ENCODE results near the gene POLR2L.

POLR2L gene

DNA sequence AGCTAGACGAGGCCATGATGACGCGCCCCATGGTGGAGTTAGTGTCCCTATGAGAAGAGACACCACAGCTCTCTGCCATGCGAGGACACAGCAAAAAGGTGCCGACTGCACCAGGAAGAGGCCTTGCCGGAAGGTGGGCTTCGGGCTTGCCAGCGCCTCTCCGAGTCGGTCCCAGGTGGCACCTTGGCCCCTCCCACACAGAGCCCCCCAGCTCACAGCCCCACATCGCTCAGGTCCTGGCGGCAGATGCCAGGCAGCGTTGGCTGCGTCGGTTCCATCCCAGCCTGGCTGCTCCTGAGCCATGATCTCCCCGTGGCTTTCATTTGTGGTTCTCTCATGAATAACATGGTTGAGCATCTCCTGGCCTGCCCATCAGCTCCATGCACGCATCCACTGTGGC, 44.2 kb upstream of the POLR2L start:
- no peak for ATAC-seq
- no peak for TF ChIP-seq TOX (CRISPR knock-in tag; IDR thresholded peaks at IDR 0.05; ENCODE audit: borderline replicate concordance)

DNA sequence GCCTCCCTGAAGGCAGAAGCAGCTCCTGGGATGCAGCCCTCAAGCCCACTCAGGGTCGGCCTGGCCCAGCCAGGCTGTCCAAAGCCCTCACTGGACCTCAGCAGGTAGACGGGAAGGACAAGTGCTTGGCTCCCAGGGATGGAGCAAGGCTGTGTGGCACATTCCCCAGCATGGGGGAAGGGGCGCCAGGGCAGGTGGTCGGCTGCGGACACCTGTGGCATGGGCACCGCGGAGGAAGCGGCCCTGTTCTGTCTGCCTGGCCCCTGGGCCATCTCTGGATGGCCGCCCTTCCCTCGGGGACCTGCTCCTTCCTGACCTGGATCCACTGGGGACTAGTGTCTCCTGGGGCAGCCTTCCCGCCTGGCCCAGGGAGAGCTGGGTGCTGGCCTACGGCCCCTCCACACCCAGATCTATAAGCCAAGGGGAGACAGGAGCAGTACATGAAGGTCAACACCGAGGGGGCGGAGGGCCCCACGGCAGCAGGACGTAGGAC, 42.3 kb upstream of the POLR2L start:
- TF ChIP-seq, protein P1, sequence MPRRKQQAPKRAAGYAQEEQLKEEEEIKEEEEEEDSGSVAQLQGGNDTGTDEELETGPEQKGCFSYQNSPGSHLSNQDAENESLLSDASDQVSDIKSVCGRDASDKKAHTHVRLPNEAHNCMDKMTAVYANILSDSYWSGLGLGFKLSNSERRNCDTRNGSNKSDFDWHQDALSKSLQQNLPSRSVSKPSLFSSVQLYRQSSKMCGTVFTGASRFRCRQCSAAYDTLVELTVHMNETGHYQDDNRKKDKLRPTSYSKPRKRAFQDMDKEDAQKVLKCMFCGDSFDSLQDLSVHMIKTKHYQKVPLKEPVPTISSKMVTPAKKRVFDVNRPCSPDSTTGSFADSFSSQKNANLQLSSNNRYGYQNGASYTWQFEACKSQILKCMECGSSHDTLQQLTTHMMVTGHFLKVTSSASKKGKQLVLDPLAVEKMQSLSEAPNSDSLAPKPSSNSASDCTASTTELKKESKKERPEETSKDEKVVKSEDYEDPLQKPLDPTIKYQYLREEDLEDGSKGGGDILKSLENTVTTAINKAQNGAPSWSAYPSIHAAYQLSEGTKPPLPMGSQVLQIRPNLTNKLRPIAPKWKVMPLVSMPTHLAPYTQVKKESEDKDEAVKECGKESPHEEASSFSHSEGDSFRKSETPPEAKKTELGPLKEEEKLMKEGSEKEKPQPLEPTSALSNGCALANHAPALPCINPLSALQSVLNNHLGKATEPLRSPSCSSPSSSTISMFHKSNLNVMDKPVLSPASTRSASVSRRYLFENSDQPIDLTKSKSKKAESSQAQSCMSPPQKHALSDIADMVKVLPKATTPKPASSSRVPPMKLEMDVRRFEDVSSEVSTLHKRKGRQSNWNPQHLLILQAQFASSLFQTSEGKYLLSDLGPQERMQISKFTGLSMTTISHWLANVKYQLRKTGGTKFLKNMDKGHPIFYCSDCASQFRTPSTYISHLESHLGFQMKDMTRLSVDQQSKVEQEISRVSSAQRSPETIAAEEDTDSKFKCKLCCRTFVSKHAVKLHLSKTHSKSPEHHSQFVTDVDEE (CRISPR knock-in tag; IDR thresholded peaks at IDR 0.05), result no peak
- no peak for TF ChIP-seq PPARA (CRISPR knock-in tag; IDR thresholded peaks at IDR 0.05; ENCODE audit: borderline replicate concordance)
- TF ChIP-seq, protein P2, sequence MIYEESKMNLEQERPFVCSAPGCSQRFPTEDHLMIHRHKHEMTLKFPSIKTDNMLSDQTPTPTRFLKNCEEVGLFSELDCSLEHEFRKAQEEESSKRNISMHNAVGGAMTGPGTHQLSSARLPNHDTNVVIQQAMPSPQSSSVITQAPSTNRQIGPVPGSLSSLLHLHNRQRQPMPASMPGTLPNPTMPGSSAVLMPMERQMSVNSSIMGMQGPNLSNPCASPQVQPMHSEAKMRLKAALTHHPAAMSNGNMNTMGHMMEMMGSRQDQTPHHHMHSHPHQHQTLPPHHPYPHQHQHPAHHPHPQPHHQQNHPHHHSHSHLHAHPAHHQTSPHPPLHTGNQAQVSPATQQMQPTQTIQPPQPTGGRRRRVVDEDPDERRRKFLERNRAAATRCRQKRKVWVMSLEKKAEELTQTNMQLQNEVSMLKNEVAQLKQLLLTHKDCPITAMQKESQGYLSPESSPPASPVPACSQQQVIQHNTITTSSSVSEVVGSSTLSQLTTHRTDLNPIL (CRISPR knock-in tag; IDR thresholded peaks at IDR 0.05; ENCODE audit: low read depth), result no peak
- TF ChIP-seq, protein P3, sequence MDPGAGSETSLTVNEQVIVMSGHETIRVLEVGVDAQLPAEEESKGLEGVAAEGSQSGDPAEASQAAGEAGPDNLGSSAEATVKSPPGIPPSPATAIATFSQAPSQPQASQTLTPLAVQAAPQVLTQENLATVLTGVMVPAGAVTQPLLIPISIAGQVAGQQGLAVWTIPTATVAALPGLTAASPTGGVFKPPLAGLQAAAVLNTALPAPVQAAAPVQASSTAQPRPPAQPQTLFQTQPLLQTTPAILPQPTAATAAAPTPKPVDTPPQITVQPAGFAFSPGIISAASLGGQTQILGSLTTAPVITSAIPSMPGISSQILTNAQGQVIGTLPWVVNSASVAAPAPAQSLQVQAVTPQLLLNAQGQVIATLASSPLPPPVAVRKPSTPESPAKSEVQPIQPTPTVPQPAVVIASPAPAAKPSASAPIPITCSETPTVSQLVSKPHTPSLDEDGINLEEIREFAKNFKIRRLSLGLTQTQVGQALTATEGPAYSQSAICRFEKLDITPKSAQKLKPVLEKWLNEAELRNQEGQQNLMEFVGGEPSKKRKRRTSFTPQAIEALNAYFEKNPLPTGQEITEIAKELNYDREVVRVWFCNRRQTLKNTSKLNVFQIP (CRISPR knock-in tag; IDR thresholded peaks at IDR 0.05; ENCODE audit: borderline replicate concordance, low read depth), result no peak
- TF ChIP-seq, protein P4, sequence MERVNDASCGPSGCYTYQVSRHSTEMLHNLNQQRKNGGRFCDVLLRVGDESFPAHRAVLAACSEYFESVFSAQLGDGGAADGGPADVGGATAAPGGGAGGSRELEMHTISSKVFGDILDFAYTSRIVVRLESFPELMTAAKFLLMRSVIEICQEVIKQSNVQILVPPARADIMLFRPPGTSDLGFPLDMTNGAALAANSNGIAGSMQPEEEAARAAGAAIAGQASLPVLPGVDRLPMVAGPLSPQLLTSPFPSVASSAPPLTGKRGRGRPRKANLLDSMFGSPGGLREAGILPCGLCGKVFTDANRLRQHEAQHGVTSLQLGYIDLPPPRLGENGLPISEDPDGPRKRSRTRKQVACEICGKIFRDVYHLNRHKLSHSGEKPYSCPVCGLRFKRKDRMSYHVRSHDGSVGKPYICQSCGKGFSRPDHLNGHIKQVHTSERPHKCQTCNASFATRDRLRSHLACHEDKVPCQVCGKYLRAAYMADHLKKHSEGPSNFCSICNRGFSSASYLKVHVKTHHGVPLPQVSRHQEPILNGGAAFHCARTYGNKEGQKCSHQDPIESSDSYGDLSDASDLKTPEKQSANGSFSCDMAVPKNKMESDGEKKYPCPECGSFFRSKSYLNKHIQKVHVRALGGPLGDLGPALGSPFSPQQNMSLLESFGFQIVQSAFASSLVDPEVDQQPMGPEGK (CRISPR knock-in tag; IDR thresholded peaks at IDR 0.05; ENCODE audit: borderline replicate concordance), result no peak
- TF ChIP-seq OSR1 (CRISPR knock-in tag; IDR thresholded peaks at IDR 0.05), result no peak
- TF ChIP-seq ZFP3 (CRISPR knock-in tag; IDR thresholded peaks at IDR 0.05), result no peak
- TF ChIP-seq SNAI2 (CRISPR knock-in tag; IDR thresholded peaks at IDR 0.05), result no peak
- no peak for TF ChIP-seq TCF4 (CRISPR knock-in tag; IDR thresholded peaks at IDR 0.05; ENCODE audit: borderline replicate concordance)
- TF ChIP-seq TOX (CRISPR knock-in tag; IDR thresholded peaks at IDR 0.05; ENCODE audit: borderline replicate concordance), result no peak
- no peak for TF ChIP-seq ESRRG (CRISPR knock-in tag; IDR thresholded peaks at IDR 0.05)
- no peak for TF ChIP-seq ZNF70 (CRISPR knock-in tag; IDR thresholded peaks at IDR 0.05)
- no peak for TF ChIP-seq GLIS3 (CRISPR knock-in tag; IDR thresholded peaks at IDR 0.05)
- TF ChIP-seq RARB (CRISPR knock-in tag; IDR thresholded peaks at IDR 0.05), result no peak
- no peak for TF ChIP-seq ZC3H10 (CRISPR knock-in tag; IDR thresholded peaks at IDR 0.05)
- no peak for TF ChIP-seq ARNTL (CRISPR knock-in tag; IDR thresholded peaks at IDR 0.05; ENCODE audit: borderline replicate concordance, low read depth)
- no peak for TF ChIP-seq ZFP30 (CRISPR knock-in tag; IDR thresholded peaks at IDR 0.05)
- no peak for TF ChIP-seq BACH2 (CRISPR knock-in tag; IDR thresholded peaks at IDR 0.05; ENCODE audit: borderline replicate concordance)
- ATAC-seq, result no peak

DNA sequence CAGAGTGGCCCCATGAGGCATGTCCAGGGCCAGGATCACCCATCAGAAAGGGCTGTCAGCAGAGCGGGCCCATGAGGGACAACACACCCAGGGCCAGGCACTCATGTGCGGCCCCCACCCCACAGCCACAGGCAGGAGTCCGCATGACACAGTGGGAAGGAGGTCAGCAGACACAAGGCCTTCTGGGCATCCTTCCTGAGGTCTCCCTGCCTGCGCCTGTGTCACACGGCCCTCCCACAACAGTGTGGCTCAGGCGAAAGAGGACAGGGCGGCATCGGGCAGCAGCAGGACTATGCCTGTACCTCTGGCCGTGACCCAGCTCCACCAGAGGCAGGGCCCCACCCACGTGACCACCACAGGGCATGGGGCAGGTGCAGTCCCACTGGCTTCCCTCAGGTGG, 41.2 kb upstream of the POLR2L start:
- TF ChIP-seq ZNF70 (CRISPR knock-in tag; IDR thresholded peaks at IDR 0.05), result no peak
- TF ChIP-seq, protein P5, sequence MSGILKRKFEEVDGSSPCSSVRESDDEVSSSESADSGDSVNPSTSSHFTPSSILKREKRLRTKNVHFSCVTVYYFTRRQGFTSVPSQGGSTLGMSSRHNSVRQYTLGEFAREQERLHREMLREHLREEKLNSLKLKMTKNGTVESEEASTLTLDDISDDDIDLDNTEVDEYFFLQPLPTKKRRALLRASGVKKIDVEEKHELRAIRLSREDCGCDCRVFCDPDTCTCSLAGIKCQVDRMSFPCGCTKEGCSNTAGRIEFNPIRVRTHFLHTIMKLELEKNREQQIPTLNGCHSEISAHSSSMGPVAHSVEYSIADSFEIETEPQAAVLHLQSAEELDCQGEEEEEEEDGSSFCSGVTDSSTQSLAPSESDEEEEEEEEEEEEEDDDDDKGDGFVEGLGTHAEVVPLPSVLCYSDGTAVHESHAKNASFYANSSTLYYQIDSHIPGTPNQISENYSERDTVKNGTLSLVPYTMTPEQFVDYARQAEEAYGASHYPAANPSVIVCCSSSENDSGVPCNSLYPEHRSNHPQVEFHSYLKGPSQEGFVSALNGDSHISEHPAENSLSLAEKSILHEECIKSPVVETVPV (CRISPR knock-in tag; IDR thresholded peaks at IDR 0.05), result no peak
- TF ChIP-seq RARB (CRISPR knock-in tag; IDR thresholded peaks at IDR 0.05), result no peak
- TF ChIP-seq ISL1 (CRISPR knock-in tag; IDR thresholded peaks at IDR 0.05), result no peak
- TF ChIP-seq GLIS3 (CRISPR knock-in tag; IDR thresholded peaks at IDR 0.05), result no peak
- no peak for TF ChIP-seq ESRRG (CRISPR knock-in tag; IDR thresholded peaks at IDR 0.05)
- no peak for ATAC-seq

DNA sequence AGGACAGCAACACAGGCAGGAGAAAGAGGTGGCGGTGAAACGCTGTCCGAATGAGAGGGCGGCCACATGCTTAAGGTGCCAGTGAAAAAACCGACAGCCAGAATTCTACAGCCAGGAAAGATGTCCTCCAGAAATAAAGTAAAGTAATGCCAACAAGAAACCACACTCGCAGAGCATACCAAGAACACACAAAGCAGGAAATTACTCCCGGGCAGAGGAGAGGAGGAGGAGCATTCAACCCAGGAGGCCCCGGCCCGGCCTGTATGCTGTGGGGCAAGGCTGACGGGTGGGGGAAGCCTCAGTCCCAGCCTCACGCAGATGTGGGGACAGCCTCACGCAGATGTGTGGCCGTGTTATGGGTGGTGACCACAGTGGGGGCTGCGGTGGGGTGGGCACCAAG, 40.3 kb upstream of the POLR2L start:
- ATAC-seq, result no peak
- TF ChIP-seq ZFP30 (CRISPR knock-in tag; IDR thresholded peaks at IDR 0.05) (no peak), ZNF8 (CRISPR knock-in tag; IDR thresholded peaks at IDR 0.05) (no peak), PPARA (CRISPR knock-in tag; IDR thresholded peaks at IDR 0.05; ENCODE audit: borderline replicate concordance) (no peak), TOX (CRISPR knock-in tag; IDR thresholded peaks at IDR 0.05; ENCODE audit: borderline replicate concordance) (no peak), ARNTL (CRISPR knock-in tag; IDR thresholded peaks at IDR 0.05; ENCODE audit: borderline replicate concordance, low read depth) (no peak), ZNF565 (CRISPR knock-in tag; conservative IDR thresholded peaks at IDR 0.05; ENCODE audit: low read depth) (no peak), ZNF70 (CRISPR knock-in tag; IDR thresholded peaks at IDR 0.05) (no peak), ISL1 (CRISPR knock-in tag; IDR thresholded peaks at IDR 0.05) (no peak), BACH2 (CRISPR knock-in tag; IDR thresholded peaks at IDR 0.05; ENCODE audit: borderline replicate concordance) (no peak)
- TF ChIP-seq, protein P5 (CRISPR knock-in tag; IDR thresholded peaks at IDR 0.05), result no peak
- TF ChIP-seq, protein P4 (CRISPR knock-in tag; IDR thresholded peaks at IDR 0.05; ENCODE audit: borderline replicate concordance), result no peak

All from SK-N-SH treated with all-trans-retinoic acid at 6 μM for 48 hours (cell line).